Transverse colon (tissue), 4 donors: ENCODE measurements around the gene TLR9. TPM values are rescaled to one million over a fixed set of nuclear protein-coding genes. Genes with fewer than 3 reads are reported as not detected.

Source experiments
- DNase-seq: peaks from one replicate; pipeline ENCODE4 v3.0.0-alpha.2; 2019
- H3K27ac ChIP-seq, 4 donors: fragments of 200-600 bp; sonication (generic); 2 replicates each; pipeline ENCODE4 v1.5.1; 2016 to 2018; ENCODE audit warnings: inconsistent platforms in 4 of 4
- H3K27me3 ChIP-seq: fragments of 200-600 bp; sonication (generic); 2 replicates; pipeline ENCODE4 v1.5.1; 2017; ENCODE audit warnings: inconsistent platforms
- H3K36me3 ChIP-seq, 4 donors: fragments of 200-600 bp; sonication (generic); 2 replicates each; pipeline ENCODE4 v1.5.1; 2017 to 2019; ENCODE audit warnings: inconsistent platforms in 4 of 4
- H3K4me1 ChIP-seq, 4 donors: fragments of 200-600 bp; sonication (generic); 2 replicates each; pipeline ENCODE4 v1.5.1; 2017 to 2020; ENCODE audit warnings: inconsistent platforms in 4 of 4
- H3K4me3 ChIP-seq, 4 donors: fragments of 200-600 bp; sonication (generic); 1 replicate in 1 of 4; 2 replicates in 3 of 4; pipeline versions ENCODE4 v1.5.1 to v1.6.1; 2017 to 2019; ENCODE audit warnings: inconsistent platforms in 4 of 4
- H3K9me3 ChIP-seq, 2 donors: fragments of 200-600 bp; sonication (generic); 2 replicates each; pipeline ENCODE4 v1.5.1; 2017 to 2019; ENCODE audit warnings: inconsistent platforms in 2 of 2
- CTCF ChIP-seq, 5 experiments: fragments of 200-600 bp in 3 of 5; fragments of 450-650 bp in 2 of 5; sonication (generic) in 3 of 5; IDR thresholded peaks; 1 replicate in 2 of 5; 2 replicates in 3 of 5; pipeline ENCODE4 v1.5.1; 2016 to 2017; ENCODE audit warnings: antibody characterized with exemption in 5 of 5, inconsistent platforms in 3 of 5, mild to moderate bottlenecking in 2 of 5, moderate library complexity in 1 of 5
- EP300 ChIP-seq: sonication (generic); formaldehyde crosslinking; IDR thresholded peaks from one replicate; pipeline ENCODE4 v1.6.1; 2017; ENCODE audit warnings: antibody characterized with exemption, low read depth
- POLR2A ChIP-seq: fragments of 450-650 bp; IDR thresholded peaks from one replicate; pipeline ENCODE4 v1.6.1; 2016; ENCODE audit warnings: antibody characterized with exemption, mild to moderate bottlenecking, moderate library complexity
- POLR2AphosphoS5 ChIP-seq, 3 donors: sonication (generic); formaldehyde crosslinking; IDR thresholded peaks; one replicate each; pipeline ENCODE4 v1.6.1; 2016; ENCODE audit warnings: antibody characterized with exemption in 3 of 3
- WGBS, 2 donors: methylation state at CpG; one replicate each; pipeline ENCODE4 v1.1.5; 2018; ENCODE audit warnings: low coverage in 1 of 2; 5-methylcytosine and 5-hydroxymethylcytosine counted together
- in situ Hi-C, 4 donors: fragments of 200-750 bp; cut with MboI; loops; one replicate each; pipeline versions ENCODE4 v1.15.0 to v1.15.1; 2017; ENCODE audit warnings: low sequenced_read_pairs in 3 of 4, low pct_ligation_motif_present in 1 of 4, low pct_unique_long_range_greater_than_20kb in 1 of 4
- intact Hi-C: fragments of 100-400 bp; cut with DNase I; formaldehyde crosslinking; loops from one replicate; pipeline ENCODE4 v1.15.1; 2023; ENCODE audit warnings: low total_unique reads
- total RNA-seq, 4 donors: library from RNA; depleted of rRNA; stranded (reverse); fragments of >200 nt; gene quantifications; one replicate each; pipeline ENCODE4 v1.1.0, GENCODE V29; 2016

TLR9 gene
- total RNA-seq, 4 donors from 2014 or later, result 0.16 TPM; not detected in 3

GRCh38 chr3:52236424-52236886, 11.0 kb upstream of the TLR9 start:
- H3K4me1 ChIP-seq, result peaks cover 30 to 42% (median 32%) of the 10 kb centered on the region in 4 donors
- no peak for DNase-seq
- intact Hi-C loops, result no loop called here
- TF ChIP-seq POLR2AphosphoS5 (IDR thresholded peaks at IDR 0.05) (no peak), CTCF (IDR thresholded peaks at IDR 0.05) (no peak), EP300 (no peak), POLR2A (no peak)
- peak overlapping the region in 3 of 4 donors; percentile 92 to 96 (median 95) for H3K27ac ChIP-seq
- H3K9me3 ChIP-seq, result no peaks in the 10 kb centered on the region
- H3K36me3 ChIP-seq, result no peaks in the 10 kb centered on the region
- 87% methylated on average over 5 of the region's 5 CpGs; no CpG with 5 or more reads in 1 of the 2 donors for WGBS, 2 donors
- in situ Hi-C loops, result loop anchor here in 3 of 4 donors (10.0 to 25.0 kb wide), 2 partner anchors 48 to 101 kb away; partner anchors contain the start of gene GLYCTK (in 1 of the 3)
- H3K4me3 ChIP-seq, result no peak overlapping the region
- no peaks in the 10 kb centered on the region for H3K27me3 ChIP-seq

GRCh38 chr3:52234516-52235447, 9.3 kb upstream of the TLR9 start:
- Histone ChIP-seq H3K4me1 (peaks cover 23 to 31% (median 25%) of the 10 kb centered on the region in 4 donors), H3K27me3 (no peaks in the 10 kb centered on the region), H3K9me3 (no peaks in the 10 kb centered on the region), H3K4me3 (no peak overlapping the region), H3K36me3 (peaks cover 0 to 12% (median 1%) of the 10 kb centered on the region in 4 donors), H3K27ac (no peak overlapping the region)
- no peak for DNase-seq
- intact Hi-C loops, result no loop called here
- 85 to 100% methylated on average over 1 to 14 of the region's 15 CpGs for WGBS, 2 donors
- in situ Hi-C loops, result loop anchor here (5.0 to 25.0 kb wide), 4 partner anchors 50 to 108 kb away; partner anchors contain the start of gene GLYCTK (in 2 of the 4)
- no peak for TF ChIP-seq POLR2A
- TF ChIP-seq POLR2AphosphoS5 (IDR thresholded peaks at IDR 0.05), result no peak
- TF ChIP-seq EP300, result no peak
- no peak for TF ChIP-seq CTCF (IDR thresholded peaks at IDR 0.05)

- Histone ChIP-seq H3K36me3 (peaks cover 0 to 18% (median 5%) of the 10 kb centered on the region in 4 donors), H3K4me3 (no peak overlapping the region), H3K27me3 (no peaks in the 10 kb centered on the region), H3K27ac (no peak overlapping the region), H3K4me1 (peaks cover 21 to 27% (median 23%) of the 10 kb centered on the region in 4 donors), H3K9me3 (no peaks in the 10 kb centered on the region)
- intact Hi-C loops (no loop called here), in situ Hi-C loops (loop anchor here (5.0 to 25.0 kb wide), 4 partner anchors 51 to 108 kb away; partner anchors contain the start of gene GLYCTK (in 2 of the 4))
- TF ChIP-seq EP300 (no peak), CTCF (IDR thresholded peaks at IDR 0.05) (no peak)
- no peak for DNase-seq
- WGBS, 2 donors, result 80% methylated on average over 3 of the region's 3 CpGs; no CpG with 5 or more reads in 1 of the 2 donors
Observed at GRCh38 chr3:52233968-52234367, 8.5 kb upstream of the TLR9 start.

- WGBS, 2 donors, result 93% methylated on average over 5 of the region's 5 CpGs; no CpG with 5 or more reads in 1 of the 2 donors
- H3K36me3 ChIP-seq, result peaks cover 0 to 23% (median 7%) of the 10 kb centered on the region in 4 donors
- H3K4me3 ChIP-seq, result no peak overlapping the region
- H3K27me3 ChIP-seq, result no peaks in the 10 kb centered on the region
- in situ Hi-C loops, result loop anchor here (5.0 to 25.0 kb wide), 4 partner anchors 52 to 109 kb away; partner anchors contain the start of gene GLYCTK (in 2 of the 4)
- H3K9me3 ChIP-seq, result no peaks in the 10 kb centered on the region
- H3K27ac ChIP-seq, result no peak overlapping the region
- intact Hi-C loops, result no loop called here
- peaks cover 19 to 24% (median 20%) of the 10 kb centered on the region in 4 donors for H3K4me1 ChIP-seq
- no peak for TF ChIP-seq CTCF (IDR thresholded peaks at IDR 0.05)
- no peak for TF ChIP-seq POLR2AphosphoS5 (IDR thresholded peaks at IDR 0.05)
- no peak for TF ChIP-seq EP300
- TF ChIP-seq POLR2A, result no peak
- no peak for DNase-seq
Observed at GRCh38 chr3:52233108-52233591, 7.7 kb upstream of the TLR9 start.
